Heart right ventricle (tissue), 16 donors: Measurements from ENCODE around the gene DNAH10. TPM values are rescaled to one million over a fixed set of nuclear protein-coding genes. Genes with fewer than 3 reads are reported as not detected.

Experiments used
- ATAC-seq, 8 donors: fragments of 200-7000 bp; cut with Tn5 transposase; one replicate each; pipeline ENCODE4 v1.9.1; 2020; ENCODE audit warnings: mild to moderate bottlenecking in 8 of 8, moderate library complexity in 8 of 8, moderate number of reproducible peaks in 1 of 8
- DNase-seq, 2 donors: peaks; one replicate each; pipeline ENCODE4 v3.0.0-alpha.2; 2020
- H3K27ac ChIP-seq, 10 donors: fragments of 200-600 bp; sonication (generic) in 2 of 10; one replicate each; pipeline versions ENCODE4 v1.5.0 to v1.8.0; 2020 to 2022; ENCODE audit warnings: mild to moderate bottlenecking in 3 of 10
- H3K27me3 ChIP-seq, 7 donors: fragments of 200-600 bp; one replicate each; pipeline ENCODE4 v1.8.0; 2021 to 2022; ENCODE audit warnings: mild to moderate bottlenecking in 2 of 7
- H3K36me3 ChIP-seq, 9 donors: fragments of 200-600 bp; sonication (generic) in 1 of 9; one replicate each; pipeline versions ENCODE4 v1.5.0 to v1.8.0; 2020 to 2022; ENCODE audit warnings: mild to moderate bottlenecking in 2 of 9
- H3K4me1 ChIP-seq, 9 donors: fragments of 200-600 bp; sonication (generic) in 1 of 9; one replicate each; pipeline versions ENCODE4 v1.5.0 to v1.8.0; 2020 to 2022; ENCODE audit warnings: mild to moderate bottlenecking in 4 of 9
- H3K4me3 ChIP-seq, 10 donors: fragments of 200-600 bp; sonication (generic) in 2 of 10; one replicate each; pipeline versions ENCODE4 v1.5.0 to v1.8.0; 2020 to 2022; ENCODE audit warnings: mild to moderate bottlenecking in 7 of 10, moderate library complexity in 2 of 10
- H3K9me3 ChIP-seq, 11 donors: fragments of 200-600 bp in 10 of 11; sonication (generic) in 2 of 11; one replicate each; pipeline versions ENCODE4 v1.5.0 to v1.8.0; 2013 to 2022; ENCODE audit warnings: mild to moderate bottlenecking in 2 of 11, control low read depth in 1 of 11, moderate library complexity in 1 of 11
- CTCF ChIP-seq, 9 donors: fragments of 200-600 bp; sonication (generic) in 2 of 9; IDR thresholded peaks; one replicate each; pipeline versions ENCODE4 v1.5.0 to v1.8.0; 2021 to 2022; ENCODE audit warnings: antibody characterized with exemption in 9 of 9, mild to moderate bottlenecking in 5 of 9, moderate library complexity in 1 of 9
- WGBS, 2 donors: extraction: QIAGEN DNeasy Blood & Tissue Kit; methylation state at CpG; one replicate each; pipeline ENCODE4 v1.1.7; 2013; ENCODE audit warnings: inconsistent platforms in 1 of 2; 5-methylcytosine and 5-hydroxymethylcytosine counted together
- intact Hi-C, 10 donors: fragments of 100-400 bp; cut with DNase I; formaldehyde crosslinking; loops; one replicate each; pipeline versions ENCODE4 v1.11.1 to v1.14.2; 2022
- polyA plus RNA-seq, 2 donors: library from polyadenylated mRNA; stranded (reverse); fragments of 200-250 nt; gene quantifications; one replicate each; pipeline ENCODE4 v1.2.3, GENCODE V29; 2013
- total RNA-seq, 10 donors: library from RNA; stranded (reverse); fragmentation: NEBNext Ultra II Directional in 3 of 10; extraction: Animal tissue kit (Norgen Biotek cat#: 25700) in 3 of 10; gene quantifications; one replicate each; pipeline versions ENCODE4 v1.2.1 to v1.2.4, GENCODE V29; 2021 to 2023
- donor health status: Arrhythmogenic right ventricular cardiomyopathy.
- donor health status: ischemic (EF 13 %, LVEDD 7.1; RV severe dilation, severe dysfunction).
- donor health status: healthy with polysubstance abuse.
- donor health status: DM: no; HTN: yes; CAD: no.
- donor health status: DM: no; HTN: no; CAD: no.
- donor health status: ischemic (EF 25% LVEDD 6.9; RV normal size, moderate dysfunction).
- donor health status: ischemic (EF 25% LVEDD 5.7; RV mildly dilated, moderate dysfunction).
- donor health status: healthy.
- donor health status: DM: yes; HTN: yes; CAD: no.
- donor health status: Ischemic cardiomyopathy.
- donor health status: ischemic (EF 35%, LVEDD 5.7; RV mildly dilated, moderate dysfunction).
- donor health status: nonischemic (EF 11% LVEDD 7.7; RV severe dilation, severe dysfunction).
- donor health status: DM: yes; HTN: yes; CAD: no.
- donor health status: PGD.
- donor health status: ischemic (EF 29% LVEDD 5.4; RV normal size, mild dysfunction).
- donor health status: nonischemic (EF 23%, LVEDD 6.1; RV moderate dilation, normal function).

The DNAH10 gene
- total and polyA plus RNA-seq, 12 donors: 0.05 to 0.60 (median 0.09) TPM; not detected in 3

GRCh38 chr12:123772074-123772473, 10.0 kb downstream of the DNAH10 start:
- Histone ChIP-seq H3K27me3 (peaks cover 0 to 6% (median 0%) of the 10 kb centered on the region in 7 donors), H3K9me3 (peaks cover 0 to 5% (median 0%) of the 10 kb centered on the region in 11 donors), H3K27ac (no peak overlapping the region), H3K4me1 (peaks cover 0 to 4% (median 0%) of the 10 kb centered on the region in 9 donors), H3K36me3 (no peaks in the 10 kb centered on the region), H3K4me3 (no peak overlapping the region)
- intact Hi-C loops: no loop called here
- ATAC-seq: no peak
- no peak for DNase-seq
- 81 to 83% methylated on average over 5 of the region's 5 CpGs for whole genome bisulfite sequencing, 2 donors
- TF ChIP-seq CTCF (IDR thresholded peaks at IDR 0.05): no peak

- Histone ChIP-seq H3K4me1 (no peaks in the 10 kb centered on the region), H3K4me3 (no peak overlapping the region), H3K27ac (no peak overlapping the region), H3K27me3 (peaks cover 0 to 6% (median 0%) of the 10 kb centered on the region in 7 donors), H3K9me3 (peaks cover 0 to 5% (median 0%) of the 10 kb centered on the region in 11 donors), H3K36me3 (no peaks in the 10 kb centered on the region)
- no peak for TF ChIP-seq CTCF (IDR thresholded peaks at IDR 0.05)
- intact Hi-C loops: no loop called here
- ATAC-seq (no peak), DNase-seq (no peak)
- 59 to 65% methylated on average over 1 of the region's 1 CpG for WGBS, 2 donors
These were observed 11.3 kb downstream of the DNAH10 start for GRCh38 chr12:123773375-123773774.

- intact Hi-C loops: no loop called here
These were observed 17.4 kb downstream of the DNAH10 start for GRCh38 chr12:123779551-123779950.

GRCh38 chr12:123782997-123783792, 21.1 kb downstream of the DNAH10 start:
- DNase-seq: no peak
- intact Hi-C loops: no loop called here
- H3K27ac ChIP-seq: no peak overlapping the region

More at GRCh38 chr12:123779551-123779950, 17.4 kb downstream of the DNAH10 start:
- Histone ChIP-seq H3K36me3 (no peaks in the 10 kb centered on the region), H3K27ac (no peak overlapping the region), H3K4me1 (no peaks in the 10 kb centered on the region), H3K27me3 (peaks cover 0 to 10% (median 0%) of the 10 kb centered on the region in 7 donors), H3K9me3 (peaks cover 0 to 11% (median 0%) of the 10 kb centered on the region in 11 donors), H3K4me3 (no peak overlapping the region)
- ATAC-seq (no peak), DNase-seq (no peak)
- no peak for TF ChIP-seq CTCF (IDR thresholded peaks at IDR 0.05)

More at GRCh38 chr12:123782997-123783792, 21.1 kb downstream of the DNAH10 start:
- Histone ChIP-seq H3K4me1 (no peaks in the 10 kb centered on the region), H3K4me3 (no peak overlapping the region), H3K36me3 (no peaks in the 10 kb centered on the region), H3K9me3 (peaks cover 0 to 11% (median 0%) of the 10 kb centered on the region in 11 donors), H3K27me3 (peaks cover 0 to 11% (median 0%) of the 10 kb centered on the region in 7 donors)
- no peak for TF ChIP-seq CTCF (IDR thresholded peaks at IDR 0.05)
- ATAC-seq: no peak
- 70 to 78% methylated on average over 10 of the region's 10 CpGs for WGBS, 2 donors
